Measurements from ENCODE around the gene SLC22A9.
"Not testable (repeated sequence)": the region's sequence is repeated elsewhere in the genome, so short reads cannot be mapped to it uniquely, and the experiment has no call there.

Gene SLC22A9

DNA sequence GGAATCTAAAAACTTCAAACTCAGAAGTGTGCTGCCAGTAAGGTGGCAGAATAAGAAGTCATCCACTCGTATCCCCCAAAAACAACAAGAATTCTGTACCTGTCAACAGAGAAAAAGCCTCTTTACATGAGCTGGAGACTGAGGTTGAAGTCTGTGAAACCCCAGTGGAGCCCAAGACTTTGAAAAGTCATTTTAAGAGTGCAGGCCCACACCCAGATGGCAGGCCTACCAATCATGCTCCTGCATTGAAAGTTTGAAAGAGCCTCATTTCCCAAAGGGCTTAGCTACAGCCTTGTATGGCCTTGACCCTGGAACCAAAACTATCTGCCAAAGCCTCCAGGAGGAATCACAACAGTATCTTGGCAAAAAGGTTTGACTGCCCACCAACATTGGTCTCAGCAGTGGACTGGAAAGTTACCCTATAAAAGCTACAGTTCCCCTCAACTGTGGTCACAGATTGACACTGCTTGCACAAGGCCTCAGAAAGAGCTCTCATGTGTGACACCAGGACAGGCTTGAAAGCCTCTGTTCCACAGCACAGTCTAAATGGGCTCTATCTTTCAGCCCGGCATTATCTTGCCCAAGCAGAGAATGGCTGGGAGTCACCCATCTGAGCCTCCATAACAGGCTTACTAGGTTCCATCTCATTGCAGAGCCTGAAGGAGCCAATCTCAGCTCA is 47.7 kb downstream of the SLC22A9 start:
- H3K27me3 Mint-ChIP-seq = peaks cover 1% of the 10 kb centered on the region
- H3K4me1 Mint-ChIP-seq = peaks cover 26% of the 10 kb centered on the region
- no peak overlapping the region for H3K4me3 Mint-ChIP-seq
- H3K27ac Mint-ChIP-seq = no peak overlapping the region
- peaks cover 3% of the 10 kb centered on the region for H3K36me3 Mint-ChIP-seq
- H3K9me3 Mint-ChIP-seq = no peaks in the 10 kb centered on the region

GRCh38 chr11:63427971-63428508 is 58.5 kb downstream of the SLC22A9 start:
- Mint-ChIP-seq H3K4me3 (no peak overlapping the region), H3K36me3 (peaks cover 3% of the 10 kb centered on the region), H3K9me3 (no peaks in the 10 kb centered on the region), H3K27me3 (peaks cover 6% of the 10 kb centered on the region), H3K4me1 (no peaks in the 10 kb centered on the region), H3K27ac (no peak overlapping the region)

- not testable (repeated sequence) for H3K27ac Mint-ChIP-seq, H3K9me3 Mint-ChIP-seq, H3K4me1 Mint-ChIP-seq, H3K4me3 Mint-ChIP-seq, H3K36me3 Mint-ChIP-seq
- peaks cover 14% of the 10 kb centered on the region for H3K27me3 Mint-ChIP-seq
These were observed 61.1 kb downstream of the SLC22A9 start for GRCh38 chr11:63430731-63431130.

DNA sequence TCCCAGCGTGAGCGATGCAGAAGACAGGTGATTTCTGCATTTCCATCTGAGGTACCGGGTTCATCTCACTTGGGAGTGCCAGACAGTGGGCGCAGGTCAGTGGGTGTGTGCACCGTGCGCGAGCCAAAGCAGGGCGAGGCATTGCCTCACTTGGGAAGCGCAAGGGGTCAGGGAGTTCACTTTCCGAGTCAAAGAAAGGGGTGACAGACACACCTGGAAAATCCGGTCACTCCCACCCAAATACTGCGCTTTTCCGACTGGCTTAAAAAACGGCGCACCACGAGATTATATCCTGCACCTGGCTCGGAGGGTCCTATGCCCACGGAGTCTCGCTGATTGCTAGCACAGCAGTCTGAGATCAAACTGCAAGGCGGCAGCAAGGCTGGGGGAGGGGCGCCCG is 65.8 kb downstream of the SLC22A9 start:
- not testable (repeated sequence) for H3K4me3 Mint-ChIP-seq, H3K9me3 Mint-ChIP-seq, H3K27ac Mint-ChIP-seq, H3K4me1 Mint-ChIP-seq, H3K36me3 Mint-ChIP-seq
- H3K27me3 Mint-ChIP-seq = peaks cover 14% of the 10 kb centered on the region

DNA sequence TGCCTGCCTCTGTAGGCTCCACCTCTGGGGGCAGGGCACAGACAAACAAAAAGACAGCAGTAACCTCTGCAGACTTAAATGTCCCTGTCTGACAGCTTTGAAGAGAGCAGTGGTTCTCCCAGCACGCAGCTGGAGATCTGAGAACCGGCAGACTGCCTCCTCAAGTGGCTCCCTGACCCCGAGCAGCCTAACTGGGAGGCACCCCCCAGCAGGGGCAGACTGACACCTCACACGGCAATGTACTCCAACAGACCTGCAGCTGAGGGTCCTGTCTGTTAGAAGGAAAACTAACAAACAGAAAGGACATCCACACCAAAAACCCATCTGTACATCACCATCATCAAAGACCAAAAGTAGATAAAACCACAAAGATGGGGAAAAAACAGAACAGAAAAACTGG is 66.2 kb downstream of the SLC22A9 start:
- H3K27me3 Mint-ChIP-seq = peaks cover 14% of the 10 kb centered on the region
- not testable (repeated sequence) for H3K36me3 Mint-ChIP-seq, H3K4me3 Mint-ChIP-seq

GRCh38 chr11:63443714-63444113 is 74.1 kb downstream of the SLC22A9 start:
- Mint-ChIP-seq H3K36me3 (no peaks in the 10 kb centered on the region), H3K4me1 (peaks cover 42% of the 10 kb centered on the region), H3K27ac (peak overlapping the region; percentile 87), H3K27me3 (no peaks in the 10 kb centered on the region), H3K4me3 (no peak overlapping the region), H3K9me3 (no peaks in the 10 kb centered on the region)

More for the DNA sequence above, 66.2 kb downstream of the SLC22A9 start:
- H3K4me1 Mint-ChIP-seq, H3K9me3 Mint-ChIP-seq, H3K27ac Mint-ChIP-seq: not testable (repeated sequence)

DNA sequence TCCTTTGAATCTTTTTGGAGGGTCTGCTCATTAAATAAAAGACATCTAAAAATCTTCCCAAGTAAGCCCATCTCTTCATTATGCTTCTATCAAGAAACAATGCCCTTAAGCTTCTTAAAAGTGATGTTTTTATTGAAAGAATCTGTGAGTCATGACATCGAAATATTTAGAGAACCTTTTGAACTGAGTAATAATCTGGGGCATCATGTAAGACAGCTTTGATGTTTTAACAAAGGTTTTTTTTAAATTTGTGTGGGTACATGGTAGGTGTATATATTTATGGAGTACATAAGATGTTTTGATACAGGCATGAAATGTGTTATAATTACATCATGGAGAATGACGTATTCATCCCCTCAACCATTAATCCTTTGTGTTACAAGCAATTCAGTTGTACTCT is 74.6 kb downstream of the SLC22A9 start:
- Mint-ChIP-seq H3K9me3 (no peaks in the 10 kb centered on the region), H3K27ac (peak overlapping the region; percentile 87)

GRCh38 chr11:63445118-63445517 is 75.5 kb downstream of the SLC22A9 start:
- Mint-ChIP-seq H3K36me3 (no peaks in the 10 kb centered on the region), H3K9me3 (no peaks in the 10 kb centered on the region), H3K27ac (no peak overlapping the region), H3K27me3 (no peaks in the 10 kb centered on the region), H3K4me3 (no peak overlapping the region), H3K4me1 (peaks cover 42% of the 10 kb centered on the region)

More for the DNA sequence above, 74.6 kb downstream of the SLC22A9 start:
- Mint-ChIP-seq H3K4me1 (peaks cover 42% of the 10 kb centered on the region), H3K4me3 (no peak overlapping the region), H3K27me3 (no peaks in the 10 kb centered on the region), H3K36me3 (no peaks in the 10 kb centered on the region)

DNA sequence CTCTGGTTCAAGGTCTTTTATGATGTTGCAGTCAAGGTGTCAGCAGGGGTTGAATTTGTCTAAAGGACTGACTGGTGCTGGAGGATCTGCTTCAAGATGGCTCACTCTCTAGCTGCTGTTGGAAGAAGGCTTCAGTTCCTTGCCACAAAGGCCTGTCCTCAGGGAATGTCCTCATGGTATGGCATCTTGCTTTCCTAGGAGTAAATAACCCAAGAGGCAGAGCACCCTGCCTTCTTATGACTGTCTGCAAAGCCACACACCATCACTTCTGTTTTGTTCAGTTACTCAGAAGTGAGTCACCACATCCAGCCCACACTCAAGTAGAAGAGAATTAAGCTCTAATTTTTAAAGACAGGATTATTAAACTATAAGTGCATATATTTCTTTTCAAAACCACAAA is 76.1 kb downstream of the SLC22A9 start:
- Mint-ChIP-seq H3K27ac (peak overlapping the region; percentile 31), H3K36me3 (no peaks in the 10 kb centered on the region), H3K27me3 (no peaks in the 10 kb centered on the region), H3K9me3 (no peaks in the 10 kb centered on the region), H3K4me1 (peaks cover 42% of the 10 kb centered on the region), H3K4me3 (no peak overlapping the region)

DNA sequence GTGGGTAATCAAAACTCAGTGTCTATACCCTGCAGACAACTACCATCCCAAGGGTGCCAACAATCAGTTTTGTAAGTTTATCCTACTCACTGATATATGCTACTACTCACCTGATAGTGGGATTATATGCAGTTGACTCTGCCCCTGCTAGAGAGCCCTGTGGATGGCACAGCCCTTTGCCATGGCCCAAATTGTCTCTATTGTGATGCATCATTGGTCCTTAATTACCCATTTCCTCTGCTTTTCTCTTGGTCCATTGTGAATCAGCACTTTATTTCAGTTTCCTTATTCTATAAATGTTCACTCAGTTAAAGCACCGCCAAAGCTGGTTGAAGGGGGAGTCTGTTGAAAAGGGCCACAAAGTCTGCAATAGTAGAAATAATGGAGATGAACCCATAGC is 79.1 kb downstream of the SLC22A9 start:
- no peak overlapping the region for H3K27ac Mint-ChIP-seq
- H3K4me1 Mint-ChIP-seq = peaks cover 35% of the 10 kb centered on the region
- no peaks in the 10 kb centered on the region for H3K27me3 Mint-ChIP-seq
- no peak overlapping the region for H3K4me3 Mint-ChIP-seq
- H3K9me3 Mint-ChIP-seq = no peaks in the 10 kb centered on the region
- H3K36me3 Mint-ChIP-seq = no peaks in the 10 kb centered on the region

DNA sequence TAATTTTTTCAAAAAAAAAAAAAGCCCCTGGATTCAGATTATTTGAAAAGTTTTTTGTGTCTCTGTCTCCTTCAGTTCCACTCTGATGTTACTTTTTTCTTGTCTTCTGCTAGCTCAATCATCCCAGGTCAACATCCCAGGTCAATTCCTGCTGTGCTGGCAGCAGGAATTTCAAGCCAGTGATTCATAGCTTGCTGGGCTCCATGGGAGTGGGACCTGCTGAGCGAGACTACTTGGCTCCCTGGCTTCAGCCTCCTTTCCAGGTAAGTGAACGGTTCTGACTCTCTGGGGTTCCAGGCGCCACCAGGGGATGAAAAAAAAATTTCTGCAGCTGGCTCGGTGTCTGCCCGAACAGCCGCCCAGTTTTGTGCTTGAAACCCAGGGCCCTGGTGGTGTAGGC is 90.0 kb downstream of the SLC22A9 start:
- Mint-ChIP-seq H3K4me1 (no peaks in the 10 kb centered on the region), H3K27me3 (peaks cover 2% of the 10 kb centered on the region), H3K27ac (no peak overlapping the region), H3K36me3 (no peaks in the 10 kb centered on the region), H3K4me3 (no peak overlapping the region), H3K9me3 (no peaks in the 10 kb centered on the region)

All from activated naive CD4-positive, alpha-beta T cell treated with anti-CD3 and anti-CD28 coated beads, Interleukin-2, amount 50 U/mL, for 24 hours (primary cell).